ENCODE results near the gene LRRC8D.
"Not testable (repeated sequence)": the region's sequence is repeated elsewhere in the genome, so short reads cannot be mapped to it uniquely, and the experiment has no call there.

LRRC8D gene

GRCh38 chr1:89918127-89918793 is 97.4 kb downstream of the LRRC8D start:
- DNase-seq, result no peak

DNA sequence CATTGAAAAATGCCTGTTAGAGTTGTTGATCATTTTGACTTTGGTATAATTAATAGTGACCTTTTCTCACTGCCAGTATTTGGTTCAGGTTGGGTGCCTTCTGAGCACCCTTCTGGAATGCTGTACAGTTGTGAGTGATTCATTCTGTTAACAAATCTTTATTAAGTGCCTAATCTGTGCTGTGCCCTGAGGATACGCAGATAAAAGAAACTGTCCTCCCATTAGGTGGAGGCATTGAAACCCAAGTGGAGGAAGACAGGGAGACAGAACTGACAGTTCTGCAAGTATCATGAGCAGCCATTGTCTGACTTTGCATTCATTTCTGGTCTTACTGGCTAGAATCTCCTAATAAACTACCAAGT is 97.9 kb downstream of the LRRC8D start:
- no peak for DNase-seq

- no peak for DNase-seq
These were observed 98.3 kb downstream of the LRRC8D start for GRCh38 chr1:89919174-89919573.

GRCh38 chr1:89922911-89923310 is 102.1 kb downstream of the LRRC8D start:
- DNase-seq, result no peak

DNA sequence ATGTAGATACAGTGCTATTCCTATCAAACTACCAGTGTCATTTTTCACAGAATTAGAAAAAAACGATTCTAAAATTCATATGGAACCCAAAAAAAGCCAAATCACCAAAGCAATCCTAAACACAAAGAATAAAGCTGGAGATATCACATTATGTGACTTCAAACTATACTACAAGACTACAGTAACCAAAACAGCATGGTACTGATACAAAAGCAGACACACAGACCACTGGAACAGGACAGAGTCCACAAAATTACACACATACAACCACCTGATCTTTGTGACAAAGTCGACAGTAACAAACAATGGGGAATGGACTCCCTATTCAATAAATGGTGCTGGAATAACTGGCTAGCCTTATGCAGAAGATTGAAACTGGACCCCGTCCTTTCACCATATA is 102.7 kb downstream of the LRRC8D start:
- no peak for DNase-seq

DNA sequence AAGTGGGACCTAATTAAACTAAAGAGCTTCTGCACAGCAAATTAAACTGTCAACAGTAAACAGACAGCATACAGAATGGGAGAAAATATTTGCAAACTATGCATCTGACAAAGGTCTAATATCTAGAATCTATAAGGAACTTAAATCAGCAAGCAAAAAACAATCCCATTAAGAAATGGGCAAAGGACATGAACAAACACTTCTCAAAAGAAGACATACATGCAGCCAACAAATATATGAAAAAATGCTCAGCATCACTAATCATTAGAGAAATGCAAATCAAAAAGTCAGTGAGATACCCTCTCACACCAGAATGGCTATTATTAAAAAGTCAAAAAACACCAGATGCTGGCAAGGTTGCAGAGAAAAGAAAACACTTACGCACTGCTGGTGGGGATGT is 103.2 kb downstream of the LRRC8D start:
- not testable (repeated sequence) for DNase-seq

DNA sequence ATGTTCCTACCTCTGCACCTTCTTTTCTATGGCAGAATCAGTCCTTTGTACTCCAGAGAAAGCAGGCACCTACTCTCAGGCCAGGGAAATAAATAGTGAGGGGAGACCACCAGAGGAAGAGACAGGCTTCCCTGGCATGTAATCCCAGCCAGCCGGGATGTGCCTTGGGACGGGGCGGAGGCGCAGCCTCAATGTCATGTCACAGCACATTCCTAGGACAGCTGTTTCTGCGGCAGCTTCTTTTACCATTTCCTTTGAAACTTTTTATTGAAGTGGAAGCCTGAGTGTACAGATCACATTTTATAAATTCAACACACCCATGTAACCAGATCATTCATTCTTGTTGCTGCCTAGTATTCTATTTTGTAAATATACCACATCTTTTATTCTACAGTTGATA is 106.2 kb downstream of the LRRC8D start:
- DNase-seq, result no peak

DNA sequence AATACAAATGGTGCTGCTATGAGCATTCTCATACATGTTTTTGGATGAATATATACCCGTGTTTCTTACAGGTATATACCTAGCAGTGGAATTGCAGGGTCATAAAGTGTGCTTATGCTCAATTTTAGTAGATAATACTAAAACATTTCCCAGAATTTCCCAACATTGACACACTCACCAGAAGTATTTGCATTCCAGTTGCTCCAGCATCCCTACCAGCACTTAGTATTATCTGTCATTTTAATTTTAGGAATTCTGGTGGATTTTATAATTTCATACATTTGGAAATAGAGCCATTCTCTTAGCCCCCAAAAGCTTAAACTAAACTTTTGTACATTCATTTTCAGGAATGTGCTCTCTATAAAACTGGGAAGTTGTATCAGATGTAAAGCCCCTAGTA is 106.6 kb downstream of the LRRC8D start:
- no peak for DNase-seq

DNA sequence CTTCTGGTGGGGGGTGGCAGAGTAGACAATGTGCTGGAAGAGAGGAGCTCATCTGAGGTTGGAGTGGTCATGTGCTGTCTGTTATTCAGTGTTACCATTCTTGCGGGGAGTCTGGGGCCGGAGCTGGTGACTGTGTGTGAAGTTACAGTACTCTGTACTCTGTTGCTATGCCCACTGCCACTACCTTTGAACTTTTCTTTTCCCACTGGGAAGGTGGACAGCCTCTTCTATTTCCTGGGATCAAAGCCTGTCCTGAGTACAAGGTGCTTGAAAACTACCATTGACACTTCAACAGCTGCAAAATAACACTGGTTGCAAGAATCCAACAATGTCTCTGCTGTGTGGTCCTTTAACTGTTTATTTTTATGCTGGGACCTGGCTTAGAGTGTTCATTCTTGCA is 107.7 kb downstream of the LRRC8D start:
- no peak for DNase-seq

GRCh38 chr1:89929467-89930063 is 108.7 kb downstream of the LRRC8D start:
- DNase-seq, result no peak

DNA sequence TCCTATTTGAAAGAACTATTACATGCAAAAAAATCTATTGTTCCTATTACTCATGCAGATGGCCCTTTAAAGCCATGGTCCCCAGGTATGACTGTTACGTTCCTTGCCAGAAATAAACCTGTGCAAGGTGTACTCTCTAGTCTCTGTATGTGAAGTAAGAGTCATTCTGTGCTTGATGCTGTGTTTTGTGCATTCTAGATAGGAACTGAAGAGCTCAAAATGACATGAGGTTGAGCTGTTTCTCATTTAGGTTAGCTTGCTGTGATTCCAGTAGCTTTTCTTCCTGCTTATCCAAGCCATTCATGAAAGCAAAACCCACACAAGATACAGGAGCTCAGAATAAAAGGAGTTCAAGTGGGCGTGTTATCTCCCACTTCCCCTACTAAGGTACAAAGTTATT is 109.7 kb downstream of the LRRC8D start:
- DNase-seq, result no peak

- DNase-seq, result no peak
These were observed 111.1 kb downstream of the LRRC8D start for GRCh38 chr1:89931964-89932363.

DNA sequence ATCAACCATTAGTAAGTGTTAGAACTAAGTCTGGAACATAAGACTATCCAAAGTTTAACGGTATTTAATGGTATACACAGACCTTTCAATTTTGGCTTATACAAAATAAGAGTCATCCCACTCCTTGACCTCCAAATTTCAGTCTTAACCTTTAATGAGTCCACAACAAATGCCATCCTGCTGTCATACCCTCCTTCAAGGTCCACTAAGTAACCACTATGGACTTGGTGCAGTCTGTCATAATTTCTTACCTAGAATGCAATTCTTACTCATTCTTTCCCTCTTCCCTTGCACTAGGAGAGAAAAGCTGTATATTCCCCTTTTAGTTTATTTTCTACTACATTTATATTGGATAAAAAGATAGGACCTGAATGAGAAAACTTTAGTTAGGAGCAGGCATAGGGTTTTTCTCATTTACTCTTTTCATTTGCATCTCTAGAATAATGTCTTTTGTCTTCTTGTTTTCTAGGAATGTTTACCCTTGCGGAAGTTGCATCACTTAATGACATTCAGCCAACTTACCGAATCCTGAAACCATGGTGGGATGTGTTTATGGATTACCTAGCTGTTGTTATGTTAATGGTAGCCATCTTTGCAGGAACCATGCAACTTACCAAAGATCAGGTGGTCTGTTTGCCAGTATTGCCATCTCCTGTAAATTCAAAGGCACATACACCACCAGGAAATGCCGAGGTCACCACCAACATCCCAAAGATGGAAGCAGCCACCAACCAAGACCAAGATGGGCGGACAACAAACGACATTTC is 111.9 kb downstream of the LRRC8D start:
- DNase-seq, result no peak

DNA sequence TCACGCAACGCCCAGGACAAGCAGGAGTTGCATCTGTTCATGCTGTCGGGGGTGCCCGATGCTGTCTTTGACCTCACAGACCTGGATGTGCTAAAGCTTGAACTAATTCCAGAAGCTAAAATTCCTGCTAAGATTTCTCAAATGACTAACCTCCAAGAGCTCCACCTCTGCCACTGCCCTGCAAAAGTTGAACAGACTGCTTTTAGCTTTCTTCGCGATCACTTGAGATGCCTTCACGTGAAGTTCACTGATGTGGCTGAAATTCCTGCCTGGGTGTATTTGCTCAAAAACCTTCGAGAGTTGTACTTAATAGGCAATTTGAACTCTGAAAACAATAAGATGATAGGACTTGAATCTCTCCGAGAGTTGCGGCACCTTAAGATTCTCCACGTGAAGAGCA is 113.6 kb downstream of the LRRC8D start:
- no peak for DNase-seq

- no peak for DNase-seq
These were observed 114.4 kb downstream of the LRRC8D start for GRCh38 chr1:89935235-89935634.

GRCh38 chr1:89936694-89937093 is 115.9 kb downstream of the LRRC8D start:
- no peak for DNase-seq

DNA sequence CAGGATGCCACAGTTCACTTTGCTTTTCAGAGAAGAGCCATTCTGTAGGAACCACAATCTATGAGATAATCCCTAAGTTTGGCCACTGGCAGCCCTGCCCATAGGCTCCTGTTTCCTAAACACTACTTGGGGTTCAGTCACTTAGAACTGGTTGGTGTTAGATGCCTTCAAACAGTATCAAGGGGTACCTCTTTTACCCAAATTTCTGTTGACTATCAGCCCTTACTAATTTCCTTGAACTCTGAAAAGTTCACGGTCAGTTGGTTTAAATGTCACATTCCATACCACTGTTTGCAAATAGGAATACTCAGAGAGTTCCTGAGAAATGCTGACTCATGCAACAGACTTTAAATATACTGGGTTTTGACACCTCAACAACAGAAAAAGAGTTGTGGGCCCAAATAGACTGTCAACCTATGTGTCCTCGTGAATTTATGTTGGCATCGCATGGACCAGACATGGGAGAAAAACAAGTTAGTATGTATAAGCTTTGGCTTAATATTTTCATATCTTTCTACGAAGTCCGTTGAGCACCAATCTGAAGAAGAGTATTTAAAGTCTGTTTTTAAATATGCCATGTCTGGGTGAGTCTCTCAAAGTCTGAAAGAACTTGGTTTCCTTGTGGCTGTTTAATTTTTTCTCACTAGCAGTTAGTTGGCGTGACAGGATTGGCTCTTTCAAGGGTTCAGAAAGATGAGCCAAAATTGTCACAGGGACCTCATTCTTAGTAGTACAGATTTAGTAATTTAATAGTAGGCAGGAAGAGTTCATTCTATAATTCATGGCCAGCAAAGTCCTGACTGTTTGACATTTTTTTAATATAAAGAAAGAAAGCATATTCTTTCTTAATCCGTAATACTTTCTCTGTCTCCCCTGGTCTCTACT is 117.6 kb downstream of the LRRC8D start:
- no peak for DNase-seq

DNA sequence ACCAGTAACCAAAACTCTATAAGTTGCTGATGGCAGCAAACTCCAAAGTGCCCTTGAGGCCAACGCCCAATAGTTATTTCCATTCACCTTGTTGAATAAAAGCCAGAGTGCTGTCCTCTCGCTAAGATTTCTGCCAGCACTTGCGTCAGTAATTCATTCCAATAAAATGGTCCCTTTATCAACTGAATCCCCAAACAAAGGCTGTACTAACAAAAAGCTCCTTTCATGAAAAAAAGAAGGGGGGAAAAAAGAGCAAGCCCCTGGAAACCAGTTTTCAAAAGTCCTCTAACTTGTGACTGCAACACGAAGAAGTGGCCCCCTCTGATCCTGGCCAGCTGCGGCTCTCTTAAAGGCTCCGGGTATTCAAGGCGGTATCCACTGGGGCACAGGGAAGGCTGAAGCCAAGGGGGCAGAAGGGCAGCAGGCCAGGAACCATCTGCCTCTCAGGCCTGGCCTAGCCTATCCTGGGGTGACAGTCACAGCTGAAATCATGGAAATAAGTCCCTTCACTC is 118.3 kb downstream of the LRRC8D start:
- DNase-seq, result no peak

DNA sequence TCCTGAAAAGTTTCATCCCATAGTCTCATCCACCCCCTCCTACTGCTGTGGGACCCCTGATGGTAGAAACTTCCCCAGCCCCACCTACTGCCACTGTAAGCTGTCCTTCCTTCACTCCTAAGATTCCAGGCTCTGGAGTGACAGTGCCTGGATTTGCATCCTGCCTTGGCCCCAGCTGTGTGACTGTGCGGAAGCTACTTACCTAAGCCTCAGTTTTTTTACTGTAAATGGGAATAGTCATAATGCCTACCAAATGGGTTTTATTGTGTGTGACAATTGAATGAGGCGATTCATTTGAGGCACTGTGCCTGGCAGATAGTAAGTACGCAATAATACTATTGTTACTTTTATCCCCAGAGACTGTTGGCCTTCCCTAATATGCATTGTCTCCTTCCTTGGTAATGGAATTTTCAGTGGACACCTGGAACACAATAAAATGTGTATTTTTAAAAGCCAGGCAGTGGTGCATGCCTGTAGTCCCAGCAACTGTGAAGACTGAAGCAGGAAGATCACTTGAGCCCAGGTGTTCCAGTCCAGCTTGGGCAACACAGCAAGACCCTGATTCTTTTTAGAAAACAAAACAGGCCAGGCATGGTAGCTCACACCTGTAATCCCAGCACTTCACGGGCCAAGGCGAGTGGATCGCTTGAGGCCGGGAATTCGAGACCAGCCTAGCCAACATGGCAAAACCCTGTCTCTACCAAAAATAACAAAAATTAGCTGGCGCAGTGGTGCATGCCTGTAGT is 119.0 kb downstream of the LRRC8D start:
- DNase-seq, result no peak

GRCh38 chr1:89941110-89941766 is 120.4 kb downstream of the LRRC8D start:
- peak; percentile 32 for DNase-seq

GRCh38 chr1:89942014-89942413 is 121.2 kb downstream of the LRRC8D start:
- DNase-seq, result no peak
